Activated T-cell treated with anti-CD3 and anti-CD28 coated beads, Interleukin-2, amount 50 U/mL, for 24 hours (primary cell): ENCODE data around the gene SLC6A19.

ENCODE experiments used
- DNase-seq: peaks from one replicate; pipeline ENCODE4 v3.0.0-alpha.2; 2020
- H3K27ac Mint-ChIP-seq: 2 replicates; pipeline ENCODE4 v1.8.0; 2020; ENCODE audit warnings: mild to moderate bottlenecking, mixed read lengths
- H3K27me3 Mint-ChIP-seq: 2 replicates; pipeline ENCODE4 v1.8.0; 2020; ENCODE audit warnings: mixed read lengths
- H3K36me3 Mint-ChIP-seq: 2 replicates; pipeline ENCODE4 v1.8.0; 2020; ENCODE audit warnings: low read depth, mixed read lengths
- H3K4me1 Mint-ChIP-seq: 2 replicates; pipeline ENCODE4 v1.8.0; 2020; ENCODE audit warnings: low read depth, mixed read lengths
- H3K4me3 Mint-ChIP-seq: 2 replicates; pipeline ENCODE4 v1.8.0; 2020; ENCODE audit warnings: mild to moderate bottlenecking, moderate library complexity, mixed read lengths
- H3K9me3 Mint-ChIP-seq: 2 replicates; pipeline ENCODE4 v1.8.0; 2020; ENCODE audit warnings: mixed read lengths

SLC6A19 gene

DNA sequence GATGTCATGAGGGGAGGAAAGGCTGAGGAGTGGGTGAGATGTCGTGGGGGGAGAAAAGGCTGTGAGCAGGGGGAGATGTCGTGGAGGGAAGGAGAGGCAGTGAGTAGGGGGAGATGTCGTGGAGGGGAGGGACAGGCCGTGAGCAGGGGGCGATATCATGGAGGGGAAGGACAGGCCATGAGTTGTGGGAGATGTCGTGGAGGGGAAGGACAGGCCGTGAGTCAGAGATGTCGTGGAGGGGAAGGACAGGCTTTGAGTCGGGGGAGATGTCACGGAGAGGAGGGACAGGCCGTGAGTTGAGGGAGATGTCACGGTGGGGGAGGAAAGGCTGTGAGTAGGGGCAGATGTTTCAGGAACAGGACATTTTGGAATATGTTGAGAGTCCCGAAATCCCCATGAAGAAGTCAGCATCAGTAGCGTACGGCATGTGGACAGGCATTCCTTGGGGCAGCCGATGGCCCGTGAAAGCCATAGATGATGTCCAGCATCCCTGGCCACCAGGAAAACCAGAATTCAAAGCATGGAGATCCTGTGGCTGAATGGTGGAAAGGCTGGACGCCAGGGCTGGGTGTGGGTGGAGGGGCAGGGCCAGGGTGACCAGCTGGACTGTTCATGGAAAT is 8.3 kb upstream of the SLC6A19 start:
- no peak overlapping the region for H3K4me3 Mint-ChIP-seq
- H3K4me1 Mint-ChIP-seq, result no peaks in the 10 kb centered on the region
- peaks cover 29% of the 10 kb centered on the region for H3K27me3 Mint-ChIP-seq
- H3K9me3 Mint-ChIP-seq, result no peaks in the 10 kb centered on the region
- H3K27ac Mint-ChIP-seq, result no peak overlapping the region
- DNase-seq, result no peak
- H3K36me3 Mint-ChIP-seq, result no peaks in the 10 kb centered on the region

DNA sequence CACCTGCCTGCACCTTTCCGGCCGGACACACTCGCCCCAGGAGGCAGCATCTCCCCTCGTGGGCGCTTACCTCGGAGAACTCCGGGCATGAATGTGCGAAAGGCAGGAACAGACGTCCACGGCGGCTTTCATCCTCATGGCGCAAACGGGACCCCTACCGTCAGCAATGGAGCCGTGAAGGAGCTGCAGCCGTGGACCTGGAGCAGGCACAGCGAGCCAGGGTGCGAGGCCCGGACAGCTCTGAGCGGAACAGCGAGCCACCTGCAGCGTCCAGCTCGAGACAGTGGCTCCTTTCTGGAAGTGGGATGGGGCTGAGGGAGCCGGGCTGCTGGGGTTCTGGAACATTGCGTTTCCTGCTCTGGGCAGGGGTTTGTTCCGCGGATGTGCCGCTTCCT is 7.8 kb upstream of the SLC6A19 start:
- Mint-ChIP-seq H3K9me3 (no peaks in the 10 kb centered on the region), H3K36me3 (no peaks in the 10 kb centered on the region), H3K27me3 (peaks cover 24% of the 10 kb centered on the region), H3K27ac (no peak overlapping the region), H3K4me1 (no peaks in the 10 kb centered on the region), H3K4me3 (no peak overlapping the region)
- DNase-seq, result no peak

DNA sequence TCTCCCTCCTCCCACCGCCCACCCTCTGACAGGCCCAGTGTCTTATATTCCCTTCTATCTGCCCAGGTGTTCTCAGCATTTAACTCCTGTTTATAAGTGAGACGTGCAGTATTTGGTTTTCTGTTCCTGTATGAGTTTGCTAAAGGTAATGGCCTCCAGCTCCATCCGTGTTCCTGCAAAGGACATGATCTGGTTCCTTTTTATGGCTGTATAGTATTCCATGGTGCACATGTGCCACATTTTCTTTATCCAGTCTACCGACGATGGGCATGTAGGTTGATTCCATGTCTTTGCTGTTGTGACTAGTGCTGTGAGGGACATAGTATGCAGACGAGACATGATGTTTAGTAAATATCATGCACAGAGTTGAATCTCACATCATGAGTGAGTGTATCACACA is 7.0 kb upstream of the SLC6A19 start:
- no peak for DNase-seq
- H3K36me3 Mint-ChIP-seq, result no peaks in the 10 kb centered on the region
- no peaks in the 10 kb centered on the region for H3K9me3 Mint-ChIP-seq
- H3K4me1 Mint-ChIP-seq, result no peaks in the 10 kb centered on the region
- H3K27ac Mint-ChIP-seq, result no peak overlapping the region
- peaks cover 18% of the 10 kb centered on the region for H3K27me3 Mint-ChIP-seq
- no peak overlapping the region for H3K4me3 Mint-ChIP-seq

DNA sequence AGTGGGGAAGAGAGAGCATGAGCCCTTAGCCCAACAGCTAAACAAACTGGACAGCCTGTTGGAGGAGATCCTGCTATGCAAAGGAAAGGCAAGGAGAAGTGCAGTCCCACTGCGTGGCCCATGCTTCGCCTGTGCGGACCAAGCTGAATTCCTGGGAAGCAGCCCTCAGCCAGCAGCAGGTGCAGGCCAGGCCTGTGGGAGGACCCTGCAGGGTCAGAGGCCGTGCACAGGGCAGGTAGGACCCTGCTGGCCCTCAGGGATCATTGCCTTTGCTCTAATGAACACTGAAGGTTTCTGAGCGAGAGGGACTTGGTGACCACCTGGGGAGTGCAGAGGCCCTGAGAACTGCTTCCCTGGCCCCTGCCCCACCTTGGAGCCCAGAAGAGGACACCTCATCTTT is 6.0 kb upstream of the SLC6A19 start:
- Mint-ChIP-seq H3K9me3 (no peaks in the 10 kb centered on the region), H3K36me3 (no peaks in the 10 kb centered on the region), H3K4me3 (no peak overlapping the region), H3K4me1 (no peaks in the 10 kb centered on the region), H3K27ac (no peak overlapping the region), H3K27me3 (peaks cover 11% of the 10 kb centered on the region)
- DNase-seq, result no peak

DNA sequence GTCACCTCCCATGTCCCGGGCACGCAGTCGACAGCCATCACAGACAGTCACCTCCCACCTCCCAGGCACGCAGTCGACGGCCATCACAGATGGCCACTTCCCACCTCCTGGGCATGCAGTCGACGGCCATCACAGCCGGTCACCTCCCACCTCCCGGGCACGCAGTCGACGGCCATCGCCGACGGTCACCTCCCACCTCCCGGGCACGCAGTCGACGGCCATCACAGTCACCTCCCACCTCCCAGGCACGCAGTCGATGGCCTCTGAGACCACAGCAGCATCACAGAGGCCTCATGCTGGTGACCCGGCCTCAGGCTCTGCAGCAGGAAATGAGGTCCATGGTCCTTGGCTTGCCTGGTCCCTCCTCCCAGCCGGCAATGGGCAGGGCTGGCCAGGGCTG is 5.5 kb upstream of the SLC6A19 start:
- DNase-seq, result no peak
- no peaks in the 10 kb centered on the region for H3K9me3 Mint-ChIP-seq
- no peak overlapping the region for H3K27ac Mint-ChIP-seq
- H3K27me3 Mint-ChIP-seq, result peaks cover 6% of the 10 kb centered on the region
- no peak overlapping the region for H3K4me3 Mint-ChIP-seq
- H3K36me3 Mint-ChIP-seq, result no peaks in the 10 kb centered on the region
- H3K4me1 Mint-ChIP-seq, result no peaks in the 10 kb centered on the region

DNA sequence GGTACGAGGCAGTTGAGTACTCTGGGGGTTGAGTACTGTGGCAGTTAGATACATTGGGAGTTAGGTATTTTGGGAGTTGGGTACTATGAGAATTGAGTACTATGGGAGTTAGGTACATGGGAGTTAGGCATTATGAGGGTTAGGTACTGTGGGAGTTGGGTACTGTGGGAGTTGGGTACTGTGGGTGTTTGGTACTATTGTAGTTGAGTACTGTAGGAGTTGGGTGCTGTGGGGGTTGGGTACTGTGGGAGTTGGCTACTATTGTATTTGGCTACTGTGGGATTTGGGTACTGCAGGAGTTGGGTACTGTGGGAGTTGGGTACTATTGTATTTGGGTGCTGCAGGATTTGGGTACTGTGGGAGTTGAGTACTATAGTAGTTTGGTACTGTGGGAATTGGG is 4.8 kb upstream of the SLC6A19 start:
- Mint-ChIP-seq H3K4me1 (no peaks in the 10 kb centered on the region), H3K9me3 (no peaks in the 10 kb centered on the region), H3K36me3 (no peaks in the 10 kb centered on the region), H3K27ac (no peak overlapping the region), H3K4me3 (no peak overlapping the region), H3K27me3 (peaks cover 5% of the 10 kb centered on the region)
- no peak for DNase-seq

DNA sequence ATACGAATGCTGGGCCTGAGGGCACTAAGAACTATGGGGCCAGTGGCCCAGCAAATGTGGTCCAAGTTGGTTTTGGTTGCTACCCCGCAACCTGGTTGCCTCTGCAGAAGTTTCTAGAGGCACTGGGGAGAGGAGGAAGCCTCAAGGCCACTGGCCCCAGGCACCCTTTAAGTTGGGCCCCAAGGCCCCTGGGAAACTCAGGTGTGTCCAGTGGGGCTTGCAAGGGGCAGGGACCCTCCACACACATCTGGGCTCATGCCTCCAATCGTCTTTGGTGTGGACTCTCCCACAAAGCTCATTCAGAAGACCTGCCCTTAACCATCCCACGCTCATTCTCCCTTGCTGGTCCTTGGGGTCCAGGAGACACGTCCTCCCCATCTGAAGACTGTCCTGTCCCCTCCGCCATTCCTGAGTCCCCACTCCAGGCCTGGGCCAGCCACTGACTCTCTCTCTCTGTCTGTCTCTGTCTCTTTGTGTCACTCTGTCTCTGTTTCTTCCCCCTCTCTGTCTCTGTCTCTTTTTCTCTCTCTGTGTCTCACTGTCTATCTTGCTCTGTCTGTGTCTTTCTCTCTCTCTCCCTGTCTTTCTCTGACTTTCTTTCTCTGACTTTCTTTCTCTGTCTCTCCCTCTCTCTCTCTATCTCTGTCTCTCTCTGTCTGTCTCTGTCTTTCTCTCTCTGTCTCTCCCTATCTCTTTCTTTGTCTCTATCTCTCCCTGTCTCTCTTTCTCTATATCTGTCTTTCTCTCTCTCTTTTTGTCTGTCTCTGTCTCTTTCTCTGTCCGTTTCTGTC is 3.3 kb upstream of the SLC6A19 start:
- Mint-ChIP-seq H3K27me3 (peaks cover 5% of the 10 kb centered on the region), H3K9me3 (no peaks in the 10 kb centered on the region), H3K27ac (no peak overlapping the region), H3K36me3 (no peaks in the 10 kb centered on the region), H3K4me3 (no peak overlapping the region), H3K4me1 (no peaks in the 10 kb centered on the region)
- DNase-seq, result no peak

DNA sequence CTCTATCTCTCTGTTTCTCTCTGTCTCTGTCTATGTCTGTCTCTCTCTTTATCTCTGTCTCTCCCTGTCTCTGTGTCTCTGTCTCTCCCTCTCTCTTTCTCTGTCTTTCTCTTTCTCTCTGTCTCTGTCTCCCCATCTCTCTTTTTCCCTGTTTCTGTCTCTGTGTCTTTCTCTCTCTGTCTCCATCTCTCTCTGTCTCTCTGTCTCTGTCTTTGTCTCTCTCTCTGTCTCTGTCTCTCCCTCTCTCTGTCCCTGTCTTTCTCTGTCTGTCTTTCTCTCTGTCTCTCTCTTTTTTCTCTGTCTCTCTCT is 2.1 kb upstream of the SLC6A19 start:
- no peaks in the 10 kb centered on the region for H3K4me1 Mint-ChIP-seq
- no peaks in the 10 kb centered on the region for H3K9me3 Mint-ChIP-seq
- no peaks in the 10 kb centered on the region for H3K36me3 Mint-ChIP-seq

DNA sequence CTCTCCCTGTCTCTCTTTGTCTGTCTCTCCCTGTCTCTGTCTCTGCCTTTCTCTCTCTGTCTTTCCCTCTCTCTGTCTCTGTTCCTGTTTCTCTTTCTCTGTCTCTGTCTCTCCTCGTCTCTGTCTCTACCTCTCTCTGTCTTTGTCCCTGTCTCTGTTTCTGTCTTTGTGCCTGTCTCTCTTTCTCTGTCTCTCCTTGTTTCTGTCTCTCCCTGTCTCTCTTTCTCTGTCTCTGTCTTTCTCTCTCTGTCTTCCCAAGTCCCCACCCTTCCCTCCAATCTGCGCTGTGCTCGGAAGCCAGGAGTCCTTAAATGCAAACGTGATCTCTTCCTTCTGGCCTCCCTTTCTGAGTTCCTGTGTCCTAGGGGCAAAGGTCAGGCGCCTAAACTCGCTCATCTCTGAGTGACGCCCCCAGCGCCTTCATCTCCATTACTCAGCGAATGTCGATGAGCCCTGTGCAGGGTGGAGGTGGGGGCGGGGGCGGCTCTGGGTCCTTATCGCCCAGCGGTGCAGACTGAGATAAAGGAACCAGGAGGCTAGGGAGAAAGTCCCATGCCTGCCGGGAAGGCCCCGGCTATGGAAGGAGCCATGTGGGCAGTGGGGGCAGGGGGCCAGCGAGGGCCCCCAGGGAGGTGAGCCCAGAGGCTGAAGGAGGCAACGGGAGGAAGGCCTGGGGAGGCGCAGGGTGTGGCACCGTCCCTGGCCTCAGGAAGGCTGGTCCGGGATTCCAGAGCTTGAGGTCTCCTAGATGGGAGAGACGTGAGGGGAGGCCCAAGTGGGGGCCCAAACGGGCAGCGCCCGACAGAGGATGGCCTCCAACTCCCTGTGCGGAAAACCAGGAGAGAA is 1.5 kb upstream of the SLC6A19 start:
- H3K27me3 Mint-ChIP-seq, result peaks cover 5% of the 10 kb centered on the region
- no peak for DNase-seq
- H3K4me3 Mint-ChIP-seq, result no peak overlapping the region
- no peaks in the 10 kb centered on the region for H3K36me3 Mint-ChIP-seq
- H3K4me1 Mint-ChIP-seq, result no peaks in the 10 kb centered on the region
- no peak overlapping the region for H3K27ac Mint-ChIP-seq
- H3K9me3 Mint-ChIP-seq, result no peaks in the 10 kb centered on the region

More for the DNA sequence above, 2.1 kb upstream of the SLC6A19 start:
- Mint-ChIP-seq H3K27me3 (peaks cover 5% of the 10 kb centered on the region), H3K4me3 (no peak overlapping the region), H3K27ac (no peak overlapping the region)
- no peak for DNase-seq

DNA sequence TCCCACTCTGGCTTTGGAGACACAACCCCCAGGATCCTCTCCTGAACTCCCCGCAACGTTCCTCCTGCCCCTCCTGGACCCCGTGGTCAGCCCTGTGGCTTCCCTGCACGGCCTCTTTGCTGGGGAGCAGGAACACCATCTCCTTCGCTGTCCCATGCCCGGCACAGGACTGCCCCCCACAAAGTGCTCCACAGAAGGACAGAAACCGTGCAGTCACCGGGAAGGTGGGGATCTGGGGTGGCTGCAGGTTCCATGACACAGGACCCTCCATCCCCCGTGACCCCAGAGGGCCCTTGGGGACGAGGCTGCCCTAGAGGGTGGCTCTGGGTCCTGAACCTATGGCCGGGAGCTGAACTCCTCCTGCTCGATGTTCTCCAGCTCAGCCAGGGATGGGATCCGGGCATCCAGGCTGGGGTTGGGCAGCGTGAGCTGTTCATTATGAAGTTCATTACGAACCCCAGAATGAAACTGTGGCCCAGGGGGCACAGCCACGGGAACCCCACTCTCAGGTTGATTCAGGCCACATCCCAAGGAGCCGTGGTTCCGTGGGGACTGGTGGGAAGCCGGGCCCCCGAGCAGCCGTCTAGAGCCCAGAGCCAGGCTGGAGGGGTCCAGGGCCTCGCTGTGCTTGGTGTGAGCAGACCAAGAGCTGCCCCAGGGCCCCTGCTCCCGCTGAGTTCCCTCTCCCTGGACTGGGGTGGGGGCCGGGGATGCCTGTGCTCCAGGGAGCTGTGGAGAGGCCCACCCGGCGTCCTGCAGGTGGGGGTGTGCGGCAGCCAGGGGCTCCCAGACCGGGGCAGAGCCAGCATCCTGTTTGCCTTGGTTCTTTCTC is 684 bp upstream of the SLC6A19 start:
- H3K36me3 Mint-ChIP-seq, result no peaks in the 10 kb centered on the region
- no peaks in the 10 kb centered on the region for H3K9me3 Mint-ChIP-seq
- H3K4me3 Mint-ChIP-seq, result no peak overlapping the region
- no peak overlapping the region for H3K27ac Mint-ChIP-seq
- H3K4me1 Mint-ChIP-seq, result no peaks in the 10 kb centered on the region
- no peak for DNase-seq
- peaks cover 5% of the 10 kb centered on the region for H3K27me3 Mint-ChIP-seq

DNA sequence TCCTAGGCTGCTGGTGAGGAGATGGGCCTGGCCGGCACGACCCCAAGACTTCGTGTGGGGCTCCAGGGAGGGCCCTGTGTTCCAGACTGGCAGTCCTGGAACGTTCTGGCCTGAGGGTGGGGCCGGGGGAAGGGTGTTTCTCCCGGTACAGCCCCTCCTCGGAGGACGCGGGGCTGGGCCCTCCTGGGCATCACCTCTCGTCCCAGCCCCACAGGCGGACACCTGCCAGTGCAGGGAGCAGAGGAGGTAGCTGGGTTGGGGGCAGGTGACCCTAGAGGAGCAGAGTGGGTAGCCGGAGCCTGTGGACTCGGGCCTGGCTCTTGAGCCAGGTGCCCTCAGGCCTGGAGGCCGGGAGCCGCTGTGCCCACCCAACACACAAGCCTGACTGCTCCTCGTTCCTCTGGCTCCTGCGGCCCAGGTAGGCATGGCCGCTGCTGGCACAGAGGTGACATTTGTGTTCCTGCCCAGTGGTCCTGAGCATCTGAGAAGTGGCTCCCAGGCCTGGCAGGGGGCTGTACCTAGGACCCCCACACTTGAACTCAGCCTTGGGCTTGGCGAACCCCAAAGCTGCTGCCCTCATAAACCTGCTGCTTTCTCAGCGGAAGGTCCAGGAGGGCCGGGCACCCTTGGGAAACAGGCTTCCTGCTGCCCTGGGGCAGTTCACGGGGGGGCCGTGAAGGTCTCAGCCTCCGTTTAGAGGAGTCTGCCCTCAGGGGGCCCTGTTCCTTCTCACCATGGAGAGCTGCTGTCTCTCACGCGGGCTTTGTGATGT is 817 bp downstream of the SLC6A19 start:
- Mint-ChIP-seq H3K4me3 (no peak overlapping the region), H3K27ac (no peak overlapping the region), H3K27me3 (no peaks in the 10 kb centered on the region), H3K36me3 (no peaks in the 10 kb centered on the region), H3K4me1 (no peaks in the 10 kb centered on the region), H3K9me3 (no peaks in the 10 kb centered on the region)
- DNase-seq, result no peak

DNA sequence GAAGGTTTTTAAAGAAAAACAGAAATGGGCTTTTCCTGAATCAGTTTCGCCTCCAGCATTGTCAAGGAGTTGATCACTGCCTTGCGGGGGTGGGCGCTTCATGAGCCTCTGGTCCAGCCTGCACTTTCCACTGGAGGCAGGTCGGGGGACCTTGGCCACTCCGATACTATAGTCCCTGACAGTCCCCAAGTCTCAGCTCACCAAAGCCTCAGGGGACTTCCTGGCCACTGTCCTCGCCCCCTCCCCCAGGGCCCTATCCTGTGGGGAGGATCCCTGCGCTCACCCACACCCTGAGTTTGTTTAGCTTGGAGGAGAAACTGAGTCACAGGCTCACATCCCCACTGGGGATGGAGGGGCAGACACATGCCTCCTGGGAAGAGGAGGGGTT is 1.4 kb downstream of the SLC6A19 start:
- Mint-ChIP-seq H3K9me3 (no peaks in the 10 kb centered on the region), H3K4me3 (no peak overlapping the region), H3K27ac (no peak overlapping the region), H3K36me3 (no peaks in the 10 kb centered on the region), H3K27me3 (no peaks in the 10 kb centered on the region), H3K4me1 (no peaks in the 10 kb centered on the region)
- no peak for DNase-seq

DNA sequence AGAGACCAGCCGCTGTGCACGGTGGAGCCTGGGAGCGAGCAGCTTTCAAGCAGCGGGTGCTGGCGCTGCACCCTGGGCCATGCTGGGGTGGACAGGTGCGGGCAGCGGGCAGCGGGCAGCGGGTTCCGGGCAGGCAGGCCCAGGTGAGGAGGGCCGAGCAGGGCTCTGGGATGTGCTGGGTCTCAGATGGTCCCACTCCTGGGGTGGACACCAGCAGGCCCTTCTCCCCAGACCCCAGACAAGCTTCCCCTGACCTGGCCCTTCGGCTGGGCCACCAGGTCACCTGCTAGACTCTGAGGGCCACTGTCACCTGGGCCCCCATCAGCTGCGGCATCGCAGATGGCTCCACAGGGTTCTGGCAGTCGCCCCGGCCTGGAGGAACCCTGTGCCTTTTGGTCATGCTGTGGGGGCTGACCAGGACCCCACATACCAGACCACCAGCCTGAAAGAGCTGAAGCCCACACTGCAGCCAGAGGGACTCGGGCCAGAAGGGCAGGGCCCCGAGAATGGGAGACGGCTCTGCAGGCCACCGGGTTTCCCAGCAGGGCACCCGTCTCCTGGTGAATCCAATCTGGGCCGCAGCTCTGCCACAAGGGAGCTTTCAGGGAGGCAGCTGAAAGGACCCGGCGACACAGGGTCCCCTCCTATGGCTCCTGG is 2.0 kb downstream of the SLC6A19 start:
- no peaks in the 10 kb centered on the region for H3K4me1 Mint-ChIP-seq
- no peak overlapping the region for H3K4me3 Mint-ChIP-seq
- DNase-seq, result no peak
- no peak overlapping the region for H3K27ac Mint-ChIP-seq
- H3K36me3 Mint-ChIP-seq, result no peaks in the 10 kb centered on the region
- H3K27me3 Mint-ChIP-seq, result no peaks in the 10 kb centered on the region
- H3K9me3 Mint-ChIP-seq, result no peaks in the 10 kb centered on the region
